ENCODE data around the gene PPP2R1B.

DNA sequence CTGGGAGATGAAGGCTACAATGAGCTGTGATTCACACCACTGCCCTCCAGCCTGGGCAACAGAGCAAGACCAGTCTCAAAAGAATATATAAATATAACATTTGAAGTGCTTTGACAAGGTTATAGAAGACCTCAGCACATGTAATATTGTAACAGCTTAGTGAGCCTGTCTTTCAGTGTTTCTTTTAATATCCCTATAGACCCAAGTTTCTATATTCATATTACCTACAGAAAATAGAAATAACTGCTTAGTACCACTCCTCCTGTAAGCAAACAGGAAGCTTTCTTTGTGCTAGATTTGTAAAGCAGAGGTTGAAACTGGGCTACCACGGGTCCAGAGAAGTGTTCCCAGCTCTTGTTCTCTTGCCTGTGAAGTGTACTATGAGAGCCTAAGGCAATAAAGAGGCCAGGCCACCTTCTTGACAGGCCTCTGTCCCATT, 68.2 kb downstream of the PPP2R1B start:
- TF ChIP-seq, protein P1, sequence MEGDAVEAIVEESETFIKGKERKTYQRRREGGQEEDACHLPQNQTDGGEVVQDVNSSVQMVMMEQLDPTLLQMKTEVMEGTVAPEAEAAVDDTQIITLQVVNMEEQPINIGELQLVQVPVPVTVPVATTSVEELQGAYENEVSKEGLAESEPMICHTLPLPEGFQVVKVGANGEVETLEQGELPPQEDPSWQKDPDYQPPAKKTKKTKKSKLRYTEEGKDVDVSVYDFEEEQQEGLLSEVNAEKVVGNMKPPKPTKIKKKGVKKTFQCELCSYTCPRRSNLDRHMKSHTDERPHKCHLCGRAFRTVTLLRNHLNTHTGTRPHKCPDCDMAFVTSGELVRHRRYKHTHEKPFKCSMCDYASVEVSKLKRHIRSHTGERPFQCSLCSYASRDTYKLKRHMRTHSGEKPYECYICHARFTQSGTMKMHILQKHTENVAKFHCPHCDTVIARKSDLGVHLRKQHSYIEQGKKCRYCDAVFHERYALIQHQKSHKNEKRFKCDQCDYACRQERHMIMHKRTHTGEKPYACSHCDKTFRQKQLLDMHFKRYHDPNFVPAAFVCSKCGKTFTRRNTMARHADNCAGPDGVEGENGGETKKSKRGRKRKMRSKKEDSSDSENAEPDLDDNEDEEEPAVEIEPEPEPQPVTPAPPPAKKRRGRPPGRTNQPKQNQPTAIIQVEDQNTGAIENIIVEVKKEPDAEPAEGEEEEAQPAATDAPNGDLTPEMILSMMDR (IDR thresholded peaks at IDR 0.05; ENCODE audit: insufficient read depth, low read length, poor library complexity, severe bottlenecking) = no peak
- TF ChIP-seq EZH2phosphoT487 (conservative IDR thresholded peaks at IDR 0.05; ENCODE audit: low read length) = no peak

All from SU-DHL-6 (cell line).